Lower lobe of right lung (tissue), 2 donors: ENCODE results near the gene CBARP. TPM values are rescaled to one million over a fixed set of nuclear protein-coding genes. Genes with fewer than 3 reads are reported as not detected.

ENCODE experiments used
- ATAC-seq, 2 donors: fragments of 200-7000 bp; cut with Tn5 transposase; one replicate each; pipeline ENCODE4 v1.9.1; 2020 to 2022; ENCODE audit warnings: mild to moderate bottlenecking in 2 of 2, moderate library complexity in 2 of 2
- DNase-seq: peaks from one replicate; pipeline ENCODE4 v3.0.0-alpha.2; 2020
- H3K27ac ChIP-seq: fragments of 200-600 bp; one replicate; pipeline ENCODE4 v1.8.0; 2022
- H3K27me3 ChIP-seq: fragments of 200-600 bp; one replicate; pipeline ENCODE4 v1.8.0; 2022; ENCODE audit warnings: low read depth
- H3K36me3 ChIP-seq: fragments of 200-600 bp; one replicate; pipeline ENCODE4 v1.8.0; 2022; ENCODE audit warnings: mild to moderate bottlenecking
- H3K4me1 ChIP-seq: fragments of 200-600 bp; one replicate; pipeline ENCODE4 v1.8.0; 2022
- H3K4me3 ChIP-seq: fragments of 200-600 bp; one replicate; pipeline ENCODE4 v1.8.0; 2022; ENCODE audit warnings: mild to moderate bottlenecking
- H3K9me3 ChIP-seq: fragments of 200-600 bp; one replicate; pipeline ENCODE4 v1.8.0; 2022
- CTCF ChIP-seq: fragments of 200-600 bp; IDR thresholded peaks from one replicate; pipeline ENCODE4 v1.8.0; 2022; ENCODE audit warnings: antibody characterized with exemption, mild to moderate bottlenecking
- intact Hi-C: fragments of 100-400 bp; cut with DNase I; formaldehyde crosslinking; loops from one replicate; pipeline ENCODE4 v1.11.0; 2022
- total RNA-seq: library from RNA; stranded (reverse); fragmentation: NEBNext Ultra II Directional; extraction: Animal tissue kit (Norgen Biotek cat#: 25700); gene quantifications from one replicate; pipeline ENCODE4 v1.2.1, GENCODE V29; 2021
- donor health status: DM: no; HTN: yes; CAD: no; lungs with severe emphysema.

The CBARP gene
- total RNA-seq, 1 donor from 2014 or later, result 0.41 TPM

GRCh38 chr19:1273263-1274041 lies 35.6 kb upstream of the CBARP start:
- ATAC-seq (no peak), DNase-seq (no peak)
- H3K4me3 ChIP-seq, result peak overlapping the region; percentile 9
- peak overlapping the region; percentile 98 for H3K27ac ChIP-seq
- no peaks in the 10 kb centered on the region for H3K9me3 ChIP-seq
- peaks cover 74% of the 10 kb centered on the region for H3K4me1 ChIP-seq
- intact Hi-C loops, result no loop called here
- no peaks in the 10 kb centered on the region for H3K27me3 ChIP-seq
- no peak for TF ChIP-seq CTCF
- peaks cover 59% of the 10 kb centered on the region for H3K36me3 ChIP-seq

- intact Hi-C loops, result no loop called here
- Histone ChIP-seq H3K4me1 (peaks cover 82% of the 10 kb centered on the region), H3K36me3 (peaks cover 56% of the 10 kb centered on the region), H3K4me3 (peak overlapping the region; percentile 94), H3K27me3 (no peaks in the 10 kb centered on the region), H3K27ac (peak overlapping the region; percentile 1), H3K9me3 (no peaks in the 10 kb centered on the region)
- DNase-seq (no peak), ATAC-seq (no peak)
- no peak for TF ChIP-seq CTCF
Measured at GRCh38 chr19:1272423-1273262, 34.8 kb upstream of the CBARP start.

GRCh38 chr19:1271528-1272422 lies 34.0 kb upstream of the CBARP start:
- intact Hi-C loops, result no loop called here
- Histone ChIP-seq H3K27me3 (no peaks in the 10 kb centered on the region), H3K36me3 (peaks cover 49% of the 10 kb centered on the region), H3K4me3 (peak overlapping the region; percentile 94), H3K27ac (peak overlapping the region; percentile 99), H3K9me3 (no peaks in the 10 kb centered on the region), H3K4me1 (peaks cover 85% of the 10 kb centered on the region)
- TF ChIP-seq CTCF, result no peak
- DNase-seq, result peak; percentile 61
- no peak for ATAC-seq

- intact Hi-C loops, result no loop called here
Measured at GRCh38 chr19:1270854-1271527, 33.2 kb upstream of the CBARP start.

More at GRCh38 chr19:1270854-1271527, 33.2 kb upstream of the CBARP start:
- Histone ChIP-seq H3K27ac (peak overlapping the region; percentile 99), H3K4me1 (peaks cover 85% of the 10 kb centered on the region), H3K9me3 (no peaks in the 10 kb centered on the region), H3K4me3 (peak overlapping the region; percentile 94), H3K27me3 (no peaks in the 10 kb centered on the region), H3K36me3 (peaks cover 49% of the 10 kb centered on the region)
- ATAC-seq (no peak), DNase-seq (no peak)
- TF ChIP-seq CTCF, result no peak
